ENCODE measurements around the gene TMTC2.

DNA sequence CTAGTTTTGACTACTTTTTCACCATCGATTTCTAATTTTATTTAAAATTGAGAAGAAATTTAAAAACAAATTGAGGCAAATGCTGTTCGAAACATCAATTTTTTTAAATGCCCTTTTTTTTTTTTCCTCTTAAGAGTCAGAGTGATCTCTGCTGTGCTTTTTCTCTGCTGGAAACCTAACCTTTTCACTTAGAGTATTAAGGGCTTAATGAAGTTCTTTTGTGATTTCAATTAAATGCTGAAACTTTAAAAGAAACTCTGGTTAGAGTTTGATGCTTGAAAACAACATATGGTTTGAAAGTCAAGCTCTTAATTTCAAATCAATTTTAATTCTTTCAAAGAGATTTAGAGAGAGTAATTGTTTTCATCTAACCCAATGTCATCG is 171.8 kb downstream of the TMTC2 start:
- TF ChIP-seq, protein P1, sequence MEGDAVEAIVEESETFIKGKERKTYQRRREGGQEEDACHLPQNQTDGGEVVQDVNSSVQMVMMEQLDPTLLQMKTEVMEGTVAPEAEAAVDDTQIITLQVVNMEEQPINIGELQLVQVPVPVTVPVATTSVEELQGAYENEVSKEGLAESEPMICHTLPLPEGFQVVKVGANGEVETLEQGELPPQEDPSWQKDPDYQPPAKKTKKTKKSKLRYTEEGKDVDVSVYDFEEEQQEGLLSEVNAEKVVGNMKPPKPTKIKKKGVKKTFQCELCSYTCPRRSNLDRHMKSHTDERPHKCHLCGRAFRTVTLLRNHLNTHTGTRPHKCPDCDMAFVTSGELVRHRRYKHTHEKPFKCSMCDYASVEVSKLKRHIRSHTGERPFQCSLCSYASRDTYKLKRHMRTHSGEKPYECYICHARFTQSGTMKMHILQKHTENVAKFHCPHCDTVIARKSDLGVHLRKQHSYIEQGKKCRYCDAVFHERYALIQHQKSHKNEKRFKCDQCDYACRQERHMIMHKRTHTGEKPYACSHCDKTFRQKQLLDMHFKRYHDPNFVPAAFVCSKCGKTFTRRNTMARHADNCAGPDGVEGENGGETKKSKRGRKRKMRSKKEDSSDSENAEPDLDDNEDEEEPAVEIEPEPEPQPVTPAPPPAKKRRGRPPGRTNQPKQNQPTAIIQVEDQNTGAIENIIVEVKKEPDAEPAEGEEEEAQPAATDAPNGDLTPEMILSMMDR (IDR thresholded peaks at IDR 0.05), result no peak
- no peak for TF ChIP-seq POLR2A (IDR thresholded peaks at IDR 0.05)

All from adrenal gland (tissue), 5 donors.